Glomerular visceral epithelial cell (primary cell): ENCODE results near the gene MRPS12.
A peak's percentile ranks its signal among the peaks of the same experiment; 100 is the strongest.
"Not testable (repeated sequence)": the region's sequence is repeated elsewhere in the genome, so short reads cannot be mapped to it uniquely, and the experiment has no call there.

Experiments used
- DNase-seq: peaks from one replicate; pipeline ENCODE4 v3.0.0-alpha.2; 2016; ENCODE audit errors: extremely low spot score

MRPS12 gene

DNA sequence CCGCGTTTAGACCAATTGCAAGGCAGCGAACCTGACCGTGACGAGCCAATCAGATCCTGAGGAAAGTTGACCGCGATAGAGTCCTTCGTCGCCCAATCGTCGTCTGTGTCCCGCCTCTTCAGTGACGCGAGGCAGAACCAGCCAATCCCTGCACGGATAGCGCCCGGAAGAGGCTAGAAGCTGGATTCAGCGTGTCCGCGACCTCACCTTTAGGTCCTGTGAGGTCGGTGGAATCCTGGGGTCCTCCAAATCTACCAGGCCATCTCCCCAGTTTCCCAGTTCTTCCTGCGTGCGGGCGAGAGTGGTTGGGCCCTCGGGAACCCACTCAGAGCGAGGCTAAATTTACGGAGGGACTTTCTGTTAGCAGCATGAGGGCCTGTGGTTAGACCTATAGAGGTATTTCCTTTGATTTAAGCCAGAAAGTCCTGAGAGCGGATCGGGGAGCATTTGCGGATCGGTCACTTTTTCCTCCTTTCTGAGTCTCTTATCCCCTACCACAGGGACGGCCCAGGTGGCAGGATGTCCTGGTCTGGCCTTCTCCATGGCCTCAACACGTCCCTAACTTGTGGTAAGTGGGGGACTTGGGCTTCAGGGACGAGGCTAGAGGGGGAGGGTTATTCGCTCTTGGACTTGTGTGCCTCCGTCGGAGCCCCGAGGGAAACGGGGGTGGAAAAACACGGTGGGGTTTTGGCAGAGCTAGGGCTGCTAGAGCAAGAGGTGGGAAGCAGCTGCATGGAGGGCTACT lies at the start of gene MRPS12:
Gene MRPS12 (plus strand): TSS at position 169 of the 745 bp plus-strand sequence. CDS start 351 bp downstream, at position 520.
- peak; percentile 99 for DNase-seq

GRCh38 chr19:38883286-38883685 lies 47.5 kb upstream of the MRPS12 start:
- no peak for DNase-seq

- DNase-seq: not testable (repeated sequence)
Observed at GRCh38 chr19:38884691-38885090, 46.1 kb upstream of the MRPS12 start.

DNA sequence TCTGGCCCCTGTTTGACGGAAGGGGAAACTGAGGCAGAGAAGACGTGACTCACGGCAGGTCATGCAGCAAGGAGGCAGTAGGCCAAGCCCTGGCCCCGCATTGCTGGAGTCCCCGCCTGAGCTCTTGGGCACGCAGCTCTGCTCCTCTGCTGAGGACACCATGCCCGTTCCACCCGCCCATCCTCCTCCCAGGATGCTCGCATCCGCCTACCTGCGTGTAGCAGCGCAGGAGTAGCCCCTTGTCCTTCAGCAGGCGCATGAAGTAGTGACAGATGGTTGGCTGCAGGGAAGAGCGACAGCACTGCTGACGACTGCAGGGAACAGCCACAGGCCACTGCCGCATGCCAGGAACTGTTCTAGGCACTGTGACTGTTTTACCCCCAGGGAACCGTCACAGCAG lies 41.9 kb upstream of the MRPS12 start:
- DNase-seq: no peak

DNA sequence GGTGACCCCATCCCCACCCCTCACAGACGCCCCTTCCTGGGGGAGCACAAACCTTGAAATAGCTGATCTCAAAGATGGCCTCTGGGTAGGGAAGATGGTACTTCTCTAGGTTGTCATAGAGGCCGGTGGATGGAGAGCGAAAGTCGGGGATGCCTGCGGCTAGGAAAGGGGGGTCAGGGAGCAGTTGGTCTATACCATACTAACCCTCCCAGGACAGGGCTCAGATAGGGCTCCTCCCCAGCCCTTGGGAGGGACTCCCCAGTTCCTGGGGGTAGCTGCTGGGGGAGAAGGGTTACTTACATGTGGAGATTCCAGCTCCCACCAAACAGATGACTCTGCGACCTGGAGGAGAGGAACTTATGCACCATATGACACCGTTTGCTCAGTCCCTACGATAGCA lies 40.9 kb upstream of the MRPS12 start:
- no peak for DNase-seq

DNA sequence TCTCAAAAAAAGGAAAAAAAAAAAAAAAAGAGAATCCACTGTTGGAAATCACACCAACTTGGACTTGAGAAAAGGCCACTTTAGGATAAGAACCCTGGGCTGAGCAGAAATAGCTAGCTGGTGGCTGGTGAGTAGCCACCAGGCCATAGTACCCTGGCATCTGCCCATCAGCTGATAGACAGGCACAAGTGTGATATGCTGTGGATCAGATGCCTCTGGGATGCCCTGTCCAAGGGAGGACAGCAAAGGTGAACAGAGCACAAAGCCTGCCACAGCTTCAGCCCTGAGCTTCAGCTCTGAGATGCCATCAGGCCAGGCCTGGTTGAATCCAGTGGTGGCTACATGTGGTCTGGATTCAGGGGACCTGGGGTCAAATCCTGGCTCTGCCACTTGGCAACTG lies 40.1 kb upstream of the MRPS12 start:
- no peak for DNase-seq

DNA sequence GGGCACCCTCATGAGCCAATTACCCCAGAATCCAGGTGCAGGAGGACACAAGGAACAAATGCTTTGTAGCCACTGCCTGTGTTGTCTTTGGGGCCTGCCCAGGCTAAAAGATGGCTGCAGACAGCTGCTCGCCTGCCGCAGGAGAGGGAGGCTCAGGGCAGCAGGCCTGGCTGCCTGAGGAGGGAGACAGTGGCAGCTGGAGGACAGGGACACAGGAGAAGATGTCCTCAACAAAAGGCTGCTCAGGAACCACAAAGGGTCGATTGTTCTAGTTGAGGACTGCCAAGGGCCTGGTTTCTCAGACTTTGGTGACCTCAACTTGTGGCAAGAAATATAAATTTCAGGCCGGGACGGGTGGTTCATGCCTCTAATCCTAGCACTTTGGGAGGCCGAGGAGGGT lies 39.0 kb upstream of the MRPS12 start:
- no peak for DNase-seq

- DNase-seq: no peak
Observed at GRCh38 chr19:38892841-38893240, 37.9 kb upstream of the MRPS12 start.

GRCh38 chr19:38893341-38893771 lies 37.4 kb upstream of the MRPS12 start:
- DNase-seq: no peak

- no peak for DNase-seq
Observed at GRCh38 chr19:38894968-38895367, 35.8 kb upstream of the MRPS12 start.

DNA sequence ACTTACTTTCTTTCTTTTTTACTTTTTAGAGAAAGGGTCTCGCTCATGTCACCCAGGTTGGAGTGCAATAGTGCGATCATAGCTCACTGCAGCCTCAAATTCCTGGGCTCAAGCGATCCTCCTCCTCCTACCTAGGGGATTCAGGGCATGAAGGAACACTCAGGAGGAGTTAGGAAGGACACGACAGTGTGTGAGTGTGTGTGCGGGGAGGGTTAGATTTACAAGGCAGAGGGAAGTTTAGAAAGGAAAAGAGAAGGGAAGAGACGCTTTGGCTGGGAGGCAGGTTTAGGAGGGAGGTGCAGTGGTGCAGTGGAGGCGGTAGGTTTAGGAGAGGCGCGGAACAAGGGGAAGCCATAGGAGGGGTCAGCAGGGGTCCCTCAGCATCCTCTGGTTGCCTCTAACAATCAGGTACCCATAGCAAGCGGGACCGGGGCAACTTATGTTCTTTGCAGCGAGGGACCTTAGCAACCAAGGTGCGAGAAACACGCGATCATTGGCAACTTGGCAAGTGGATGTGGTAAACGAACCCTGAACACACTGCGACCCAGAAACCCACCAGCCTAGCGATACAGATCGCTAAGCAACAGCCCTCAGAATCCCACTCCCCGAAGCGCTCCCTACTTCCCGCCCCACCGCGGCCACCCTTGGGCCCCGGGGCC lies 31.8 kb upstream of the MRPS12 start:
- peak; percentile 17 for DNase-seq

DNA sequence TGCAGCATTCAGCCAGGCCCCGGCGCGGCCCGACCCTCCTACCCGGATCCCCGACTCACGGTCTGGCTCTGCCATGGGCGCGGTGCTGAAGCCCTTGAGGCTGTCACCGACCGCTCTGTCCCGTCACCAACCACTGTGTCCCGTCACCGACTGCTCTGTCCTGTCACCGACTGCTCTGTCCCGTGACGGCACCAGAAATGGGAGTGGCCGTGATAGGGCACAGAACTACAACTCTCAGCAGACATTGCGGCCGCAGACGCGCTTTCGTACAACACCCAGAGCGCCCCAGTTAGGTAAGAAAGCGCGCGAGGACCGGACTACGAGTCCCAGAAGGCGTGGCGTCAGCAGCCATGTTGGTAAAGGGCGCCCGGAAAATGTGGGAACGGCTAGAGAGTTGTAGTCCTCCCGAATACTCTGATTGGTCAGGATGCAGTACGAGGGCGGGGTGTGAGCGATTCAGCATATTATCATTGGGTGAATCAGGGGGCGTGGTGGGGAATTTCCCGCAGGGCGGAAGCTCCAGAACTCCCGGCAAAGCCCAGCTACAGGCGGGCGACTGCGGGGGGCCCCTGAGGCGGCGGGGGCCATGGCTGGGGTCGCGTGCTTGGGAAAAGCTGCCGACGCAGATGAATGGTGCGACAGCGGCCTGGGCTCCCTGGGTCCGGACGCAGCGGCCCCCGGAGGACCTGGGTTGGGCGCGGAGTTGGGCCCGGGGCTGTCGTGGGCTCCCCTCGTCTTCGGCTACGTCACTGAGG lies 31.1 kb upstream of the MRPS12 start, which contains the start of the genes NFKBIB and SIRT2:
Gene NFKBIB (plus strand): TSS at position 523 of the 755 bp plus-strand sequence. CDS start 64 bp downstream, at position 587.
Gene SIRT2 (minus strand): TSS at position 172 of the 755 bp plus-strand sequence. CDS start 97 bp downstream, at position 75.
- peak; percentile 99 for DNase-seq

DNA sequence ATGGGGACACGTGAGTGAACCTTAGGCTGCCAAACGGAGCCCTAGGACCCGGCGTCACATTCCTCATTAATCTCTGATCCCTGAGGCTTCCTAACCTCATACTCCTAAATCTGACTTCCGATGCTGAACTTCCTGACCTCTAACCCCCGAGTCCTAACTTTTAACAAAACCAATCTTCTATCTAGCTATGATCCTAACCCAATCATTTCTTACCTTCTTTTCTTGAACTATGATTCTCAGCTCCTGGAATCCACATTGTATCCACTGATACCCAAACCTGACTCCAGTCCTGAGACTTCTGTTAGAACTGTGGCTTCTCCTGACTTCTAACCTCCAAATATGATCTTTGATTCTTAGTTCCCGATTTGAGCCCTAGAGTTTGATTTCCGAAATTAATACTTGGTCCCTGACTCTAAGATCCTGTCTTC lies 30.5 kb upstream of the MRPS12 start:
- DNase-seq: no peak

DNA sequence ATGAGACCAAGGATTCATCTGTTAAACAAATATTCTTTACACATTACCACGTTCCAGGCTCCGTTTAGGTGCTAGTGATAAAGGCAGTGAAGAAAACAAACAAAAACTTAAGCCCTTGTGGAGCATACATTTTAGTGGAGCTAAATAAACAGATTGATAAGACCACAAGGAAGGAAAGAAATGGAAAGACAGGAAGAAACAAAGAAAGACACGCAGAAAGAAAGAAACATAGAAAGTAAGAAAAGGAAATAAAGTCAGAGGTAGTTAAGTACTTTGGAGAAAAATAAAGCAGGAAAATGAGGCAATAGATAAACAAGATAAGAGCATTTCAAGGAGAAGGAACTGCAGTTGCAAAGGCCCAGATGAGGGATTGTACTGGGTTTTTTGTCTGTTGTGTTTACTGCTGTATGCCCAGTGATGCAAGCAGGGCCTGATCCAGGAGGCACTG lies 30.0 kb upstream of the MRPS12 start:
- no peak for DNase-seq

- no peak for DNase-seq
Observed at GRCh38 chr19:38901683-38902082, 29.1 kb upstream of the MRPS12 start.

DNA sequence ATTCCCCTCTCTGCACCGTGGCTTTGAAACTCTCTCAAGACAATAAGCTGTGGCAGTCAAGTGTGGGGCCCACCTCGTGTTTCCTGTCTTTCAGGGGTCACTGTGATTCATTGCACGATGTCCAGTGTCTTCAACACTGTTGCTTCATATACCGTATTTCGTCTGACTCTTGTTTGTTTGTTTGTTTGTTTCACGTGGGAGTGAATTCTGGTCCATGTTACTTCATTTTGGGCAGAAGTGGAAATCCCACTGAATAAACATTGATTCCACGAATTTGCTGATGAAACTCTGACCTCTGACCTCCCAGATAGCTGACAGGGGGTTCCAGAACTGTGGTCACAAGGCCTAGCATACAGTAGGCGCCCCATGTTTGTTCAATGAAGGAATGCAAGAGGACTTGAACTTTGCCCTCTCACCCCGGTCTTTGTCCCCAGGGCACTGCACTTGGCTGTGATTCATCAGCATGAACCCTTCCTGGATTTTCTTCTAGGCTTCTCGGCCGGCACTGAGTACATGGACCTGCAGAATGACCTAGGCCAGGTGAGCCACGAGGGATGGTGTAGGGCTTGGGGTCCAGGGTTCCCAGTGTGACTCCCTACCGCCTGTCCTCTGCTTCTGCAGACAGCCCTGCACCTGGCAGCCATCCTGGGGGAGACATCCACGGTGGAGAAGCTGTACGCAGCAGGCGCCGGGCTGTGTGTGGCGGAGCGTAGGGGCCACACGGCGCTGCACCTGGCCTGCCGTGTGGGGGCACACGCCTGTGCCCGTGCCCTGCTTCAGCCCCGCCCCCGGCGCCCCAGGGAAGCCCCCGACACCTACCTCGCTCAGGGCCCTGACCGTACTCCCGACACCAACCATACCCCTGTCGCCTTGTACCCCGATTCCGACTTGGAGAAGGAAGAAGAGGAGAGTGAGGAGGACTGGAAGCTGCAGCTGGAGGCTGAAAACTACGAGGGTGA lies 25.9 kb upstream of the MRPS12 start:
- DNase-seq: no peak

GRCh38 chr19:38905620-38906019 lies 25.1 kb upstream of the MRPS12 start:
- no peak for DNase-seq

- DNase-seq: no peak
Observed at GRCh38 chr19:38907227-38907626, 23.5 kb upstream of the MRPS12 start.

DNA sequence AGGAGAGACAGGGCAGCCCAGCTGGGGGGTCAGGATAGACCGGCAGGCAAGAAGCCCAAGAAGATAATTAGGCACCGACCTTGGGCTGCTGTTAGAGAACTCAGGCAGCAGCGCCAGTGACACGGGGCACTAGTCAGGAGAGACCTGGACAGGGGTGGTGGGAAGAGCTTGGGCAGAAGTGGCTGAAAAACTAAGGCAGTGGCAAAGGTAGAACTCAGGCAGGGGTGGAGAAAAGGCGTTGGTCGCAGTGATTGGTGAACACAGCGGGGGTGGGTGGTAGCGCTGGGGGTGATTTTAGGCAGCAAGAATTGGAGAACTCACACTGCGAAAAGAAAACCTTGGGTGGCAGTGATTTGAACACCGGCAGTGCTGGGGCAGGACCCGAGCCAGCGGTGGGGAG lies 23.1 kb upstream of the MRPS12 start:
- no peak for DNase-seq

DNA sequence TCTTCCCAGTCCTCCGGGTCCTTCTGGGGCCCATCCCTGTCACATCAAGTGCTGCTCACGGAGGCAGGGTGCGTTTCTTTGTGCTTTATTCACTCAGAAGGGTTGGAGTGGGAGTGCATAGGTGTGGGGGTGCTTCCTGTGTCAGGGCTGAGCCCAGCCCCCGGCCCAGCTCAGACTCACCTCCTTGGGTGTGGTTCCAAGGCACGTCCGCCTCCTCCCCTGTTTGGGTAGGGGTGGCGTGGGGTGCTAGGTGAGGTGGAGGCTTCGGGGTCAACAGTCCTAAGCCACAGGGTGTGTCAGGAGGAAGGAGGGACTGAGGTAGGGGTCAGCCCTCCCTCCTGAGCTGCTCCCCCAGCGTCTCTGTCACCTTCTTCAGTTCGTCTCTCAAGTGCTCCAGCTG lies 21.8 kb upstream of the MRPS12 start:
- DNase-seq: no peak

DNA sequence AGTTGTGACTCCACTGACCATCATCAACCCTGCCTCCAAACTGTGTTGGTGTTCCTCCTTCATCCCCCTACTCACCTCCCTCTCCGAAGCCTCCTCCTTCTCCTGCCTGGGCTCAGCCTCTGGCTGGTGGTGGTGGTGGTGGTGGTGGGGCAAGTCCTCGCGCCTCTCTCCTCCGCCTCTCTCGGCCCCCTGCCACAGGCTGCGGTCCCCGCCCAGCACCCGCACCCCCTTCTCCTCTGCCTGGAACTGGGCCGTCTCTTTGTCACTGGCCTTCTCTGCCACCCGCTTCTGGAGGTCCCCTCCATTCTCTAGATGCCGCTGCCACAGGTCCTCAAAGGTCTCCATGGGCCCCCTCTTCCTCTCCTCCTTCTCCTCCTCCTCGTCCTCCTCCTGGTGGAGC lies 20.3 kb upstream of the MRPS12 start:
- DNase-seq: no peak
